Lower leg skin (tissue), 3 donors: Measurements from ENCODE around the gene MSANTD1.

Experiments used
- POLR2A ChIP-seq, 2 donors: fragments of 450-650 bp; IDR thresholded peaks; one replicate each; pipeline ENCODE4 v1.6.1; 2016 to 2017; ENCODE audit warnings: antibody characterized with exemption in 2 of 2, mild to moderate bottlenecking in 1 of 2, moderate library complexity in 1 of 2
- TF ChIP-seq, protein P1 (sequence below), 3 donors: fragments of 450-650 bp; IDR thresholded peaks; one replicate each; pipeline ENCODE4 v1.5.1; 2016; ENCODE audit warnings: antibody characterized with exemption in 3 of 3, mild to moderate bottlenecking in 3 of 3, moderate library complexity in 2 of 3

DNA sequence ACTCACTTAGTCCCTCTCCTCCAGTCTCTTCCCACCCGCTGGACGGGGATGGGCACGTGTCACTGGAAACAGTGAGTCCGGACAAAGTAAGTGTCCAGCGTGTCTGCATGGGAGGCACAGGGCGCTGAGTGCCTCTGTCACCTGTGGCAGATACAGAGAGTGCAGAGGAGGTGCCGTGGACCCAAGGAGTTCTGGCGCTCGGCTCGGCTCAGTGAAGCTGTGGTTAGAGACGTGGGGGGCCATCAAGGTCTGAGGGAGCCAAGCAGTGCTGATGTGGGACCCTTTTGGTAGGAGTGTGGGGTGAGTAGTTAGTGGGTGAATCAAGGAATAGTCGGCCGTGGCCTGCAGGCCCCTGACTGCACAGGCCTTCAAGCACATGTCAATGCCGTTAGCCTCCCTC lies 40.1 kb upstream of the MSANTD1 start:
- no peak for TF ChIP-seq POLR2A (IDR thresholded peaks at IDR 0.05)
- TF ChIP-seq, protein P1, sequence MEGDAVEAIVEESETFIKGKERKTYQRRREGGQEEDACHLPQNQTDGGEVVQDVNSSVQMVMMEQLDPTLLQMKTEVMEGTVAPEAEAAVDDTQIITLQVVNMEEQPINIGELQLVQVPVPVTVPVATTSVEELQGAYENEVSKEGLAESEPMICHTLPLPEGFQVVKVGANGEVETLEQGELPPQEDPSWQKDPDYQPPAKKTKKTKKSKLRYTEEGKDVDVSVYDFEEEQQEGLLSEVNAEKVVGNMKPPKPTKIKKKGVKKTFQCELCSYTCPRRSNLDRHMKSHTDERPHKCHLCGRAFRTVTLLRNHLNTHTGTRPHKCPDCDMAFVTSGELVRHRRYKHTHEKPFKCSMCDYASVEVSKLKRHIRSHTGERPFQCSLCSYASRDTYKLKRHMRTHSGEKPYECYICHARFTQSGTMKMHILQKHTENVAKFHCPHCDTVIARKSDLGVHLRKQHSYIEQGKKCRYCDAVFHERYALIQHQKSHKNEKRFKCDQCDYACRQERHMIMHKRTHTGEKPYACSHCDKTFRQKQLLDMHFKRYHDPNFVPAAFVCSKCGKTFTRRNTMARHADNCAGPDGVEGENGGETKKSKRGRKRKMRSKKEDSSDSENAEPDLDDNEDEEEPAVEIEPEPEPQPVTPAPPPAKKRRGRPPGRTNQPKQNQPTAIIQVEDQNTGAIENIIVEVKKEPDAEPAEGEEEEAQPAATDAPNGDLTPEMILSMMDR (IDR thresholded peaks at IDR 0.05) = no peak
